RWPE2 (cell line): Measurements from ENCODE around the gene RSPRY1.

Source experiments
- ATAC-seq: fragments of 200-7000 bp; cut with Tn5 transposase; 3 replicates; pipeline ENCODE4 v1.9.1; 2021; ENCODE audit warnings: low read depth
- DNase-seq: peaks from one replicate; pipeline ENCODE4 v3.0.0-alpha.2; 2020; ENCODE audit warnings: low spot score
- H3K27ac ChIP-seq: fragments of 450-650 bp; 2 replicates; pipeline ENCODE4 v1.5.1; 2017; ENCODE audit warnings: mild to moderate bottlenecking; ENCODE audit not compliant: poor library complexity, severe bottlenecking
- H3K27me3 ChIP-seq: fragments of 250-450 bp; sonication (Bioruptor Pico); 2 replicates; pipeline ENCODE4 v1.5.1; 2021; ENCODE audit warnings: mild to moderate bottlenecking, moderate library complexity; ENCODE audit not compliant: insufficient read depth, poor library complexity, severe bottlenecking
- H3K36me3 ChIP-seq: fragments of 250-450 bp; sonication (Bioruptor Pico); 2 replicates; pipeline ENCODE4 v1.5.1; 2020; ENCODE audit warnings: low read depth, mild to moderate bottlenecking, moderate library complexity
- H3K4me1 ChIP-seq: fragments of 250-450 bp; sonication (Bioruptor Pico); 2 replicates; pipeline ENCODE4 v1.5.1; 2021; ENCODE audit warnings: mild to moderate bottlenecking, moderate library complexity; ENCODE audit not compliant: insufficient read depth, poor library complexity, severe bottlenecking
- H3K4me3 ChIP-seq: fragments of 250-450 bp; sonication (Bioruptor Pico); 2 replicates; pipeline ENCODE4 v1.5.1; 2021; ENCODE audit warnings: mild to moderate bottlenecking, moderate library complexity; ENCODE audit not compliant: severe bottlenecking
- H3K9me3 ChIP-seq: fragments of 250-450 bp; sonication (Bioruptor Pico); 2 replicates; pipeline ENCODE4 v1.5.1; 2021; ENCODE audit warnings: mild to moderate bottlenecking, moderate library complexity; ENCODE audit not compliant: severe bottlenecking
- CTCF ChIP-seq: fragments of 450-650 bp; IDR thresholded peaks from one replicate; pipeline ENCODE4 v1.5.1; 2017; ENCODE audit warnings: mild to moderate bottlenecking, moderate library complexity; ENCODE audit not compliant: poor library complexity, severe bottlenecking

RSPRY1 gene

DNA sequence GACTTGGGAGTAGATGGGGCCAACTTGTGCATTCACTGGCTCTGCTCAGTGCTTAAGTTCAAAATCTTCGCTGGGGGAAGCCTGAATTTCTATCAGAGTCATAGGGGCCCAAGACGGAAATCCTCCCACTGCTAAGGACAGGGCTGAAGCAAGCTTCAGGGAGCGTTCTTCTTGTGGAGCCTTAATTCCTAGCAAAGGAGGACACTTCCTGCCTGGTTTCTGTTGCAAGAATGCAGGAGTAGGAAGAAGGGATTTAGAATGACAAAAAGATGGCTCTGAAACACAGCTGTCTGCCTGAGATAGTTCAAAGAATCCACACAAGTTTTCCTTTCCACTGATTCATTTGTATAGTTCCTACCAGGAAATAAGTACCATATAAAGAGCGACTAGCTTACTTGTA, 26.7 kb upstream of the RSPRY1 start:
- no peaks in the 10 kb centered on the region for H3K27me3 ChIP-seq
- TF ChIP-seq CTCF, result no peak
- ATAC-seq, result no peak
- no peaks in the 10 kb centered on the region for H3K9me3 ChIP-seq
- no peaks in the 10 kb centered on the region for H3K4me1 ChIP-seq
- DNase-seq, result no peak
- H3K36me3 ChIP-seq, result peaks cover 100% of the 10 kb centered on the region
- no peak overlapping the region for H3K27ac ChIP-seq
- H3K4me3 ChIP-seq, result no peak overlapping the region

DNA sequence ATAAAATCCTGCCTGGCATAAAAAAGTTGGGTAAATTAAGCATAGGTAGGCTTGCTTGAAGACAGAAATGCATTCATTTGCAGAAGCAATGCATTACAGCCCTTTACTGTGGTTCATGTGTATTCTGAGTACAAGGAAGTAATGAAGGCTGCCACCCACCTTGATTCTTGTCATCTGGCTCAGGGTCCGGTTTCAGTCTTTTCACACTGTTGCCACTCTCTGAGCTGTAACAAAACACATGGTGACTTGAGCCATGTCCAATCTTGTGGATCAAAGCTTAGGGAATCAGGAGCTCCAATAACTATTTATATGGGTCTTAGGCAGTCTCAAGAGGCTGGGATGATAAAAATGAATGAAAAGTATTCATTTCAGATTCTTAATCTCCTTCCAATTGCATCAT, 22.3 kb upstream of the RSPRY1 start:
- H3K27me3 ChIP-seq, result no peaks in the 10 kb centered on the region
- no peak overlapping the region for H3K27ac ChIP-seq
- no peaks in the 10 kb centered on the region for H3K4me1 ChIP-seq
- no peak overlapping the region for H3K4me3 ChIP-seq
- no peak for DNase-seq
- TF ChIP-seq CTCF, result no peak
- peaks cover 96% of the 10 kb centered on the region for H3K36me3 ChIP-seq
- H3K9me3 ChIP-seq, result no peaks in the 10 kb centered on the region
- ATAC-seq, result no peak

GRCh38 chr16:57165483-57165882, 20.6 kb upstream of the RSPRY1 start:
- ATAC-seq (no peak), DNase-seq (no peak)
- no peaks in the 10 kb centered on the region for H3K4me1 ChIP-seq
- no peak overlapping the region for H3K27ac ChIP-seq
- TF ChIP-seq CTCF, result no peak
- no peaks in the 10 kb centered on the region for H3K27me3 ChIP-seq
- H3K9me3 ChIP-seq, result no peaks in the 10 kb centered on the region
- no peak overlapping the region for H3K4me3 ChIP-seq
- H3K36me3 ChIP-seq, result peaks cover 95% of the 10 kb centered on the region

GRCh38 chr16:57165938-57166337, 20.2 kb upstream of the RSPRY1 start:
- no peak overlapping the region for H3K27ac ChIP-seq
- H3K4me1 ChIP-seq, result no peaks in the 10 kb centered on the region
- H3K36me3 ChIP-seq, result peaks cover 95% of the 10 kb centered on the region
- no peak overlapping the region for H3K4me3 ChIP-seq
- TF ChIP-seq CTCF, result no peak
- no peaks in the 10 kb centered on the region for H3K9me3 ChIP-seq
- no peaks in the 10 kb centered on the region for H3K27me3 ChIP-seq
- no peak for ATAC-seq
- DNase-seq, result no peak

GRCh38 chr16:57166451-57166850, 19.7 kb upstream of the RSPRY1 start:
- Histone ChIP-seq H3K27ac (no peak overlapping the region), H3K9me3 (no peaks in the 10 kb centered on the region), H3K4me3 (no peak overlapping the region), H3K27me3 (no peaks in the 10 kb centered on the region), H3K4me1 (no peaks in the 10 kb centered on the region), H3K36me3 (peaks cover 95% of the 10 kb centered on the region)
- TF ChIP-seq CTCF, result no peak
- no peak for DNase-seq
- ATAC-seq, result no peak
